Occipital lobe (tissue), 1 donor: Measurements from ENCODE around the gene P4HB. TPM values are rescaled to one million over a fixed set of nuclear protein-coding genes. Genes with fewer than 3 reads are reported as not detected.

Source experiments
- total RNA-seq: library from RNA; depleted of rRNA; stranded (reverse); fragments of >200 nt; gene quantifications from one replicate; pipeline ENCODE4 v1.2.3, GENCODE V29; 2014

The P4HB gene
- total RNA-seq, 1 donor from 2014 or later = 57.4 TPM

Other genes with a start within 250 kb of the P4HB start
- 39.5 TPM for gene NPLOC4, start 223.4 kb downstream of the P4HB start, total RNA-seq
- 0.16 TPM for gene TSPAN10, start 223.3 kb downstream of the P4HB start, total RNA-seq
- not detected for gene PDE6G, start 204.0 kb downstream of the P4HB start, total RNA-seq
- gene OXLD1, start 193.9 kb downstream of the P4HB start, total RNA-seq = 5.5 TPM
- gene CCDC137, start 193.8 kb downstream of the P4HB start, total RNA-seq = 3.9 TPM
- 34.0 TPM for gene ARL16, start 176.7 kb downstream of the P4HB start, total RNA-seq
- gene HGS, start 176.5 kb downstream of the P4HB start, total RNA-seq = 37.6 TPM
- gene MRPL12, start 157.2 kb downstream of the P4HB start, total RNA-seq = 4.7 TPM
- gene SLC25A10, start 148.3 kb downstream of the P4HB start, total RNA-seq = 4.2 TPM
- not detected for gene GCGR, start 56.4 kb downstream of the P4HB start, total RNA-seq
- gene MCRIP1, start 27.2 kb downstream of the P4HB start, total RNA-seq = 85.9 TPM
- not detected for gene PPP1R27, start 25.5 kb downstream of the P4HB start, total RNA-seq
- 22.9 TPM for gene ARHGDIA, start 10.8 kb upstream of the P4HB start, total RNA-seq
- gene ALYREF, start 31.1 kb upstream of the P4HB start, total RNA-seq = 78.3 TPM
- gene ANAPC11, start 31.2 kb upstream of the P4HB start, total RNA-seq = 43.0 TPM
- gene NPB, start 41.7 kb upstream of the P4HB start, total RNA-seq = 2.0 TPM
- 24.5 TPM for gene PCYT2, start 50.9 kb upstream of the P4HB start, total RNA-seq
- gene SIRT7, start 57.6 kb upstream of the P4HB start, total RNA-seq = 8.0 TPM
- gene MAFG, start 67.2 kb upstream of the P4HB start, total RNA-seq = 16.5 TPM
- 17.6 TPM for gene PYCR1, start 76.8 kb upstream of the P4HB start, total RNA-seq
- gene MYADML2, start 86.7 kb upstream of the P4HB start, total RNA-seq = 0.16 TPM
- gene NOTUM, start 100.7 kb upstream of the P4HB start, total RNA-seq = 0.31 TPM
- 11.1 TPM for gene ASPSCR1, start 117.1 kb upstream of the P4HB start, total RNA-seq
- gene CENPX, start 162.3 kb upstream of the P4HB start, total RNA-seq = 29.2 TPM
- gene LRRC45, start 162.8 kb upstream of the P4HB start, total RNA-seq = 14.2 TPM
- gene RAC3, start 171.1 kb upstream of the P4HB start, total RNA-seq = 76.0 TPM
- gene DCXR, start 177.2 kb upstream of the P4HB start, total RNA-seq = 18.1 TPM
- 14.5 TPM for gene RFNG, start 191.3 kb upstream of the P4HB start, total RNA-seq
- gene GPS1, start 191.4 kb upstream of the P4HB start, total RNA-seq = 64.4 TPM
- 21.4 TPM for gene DUS1L, start 205.3 kb upstream of the P4HB start, total RNA-seq
- 84.1 TPM for gene FASN, start 237.7 kb upstream of the P4HB start, total RNA-seq